ENCODE data around the gene TSPAN9.

DNA sequence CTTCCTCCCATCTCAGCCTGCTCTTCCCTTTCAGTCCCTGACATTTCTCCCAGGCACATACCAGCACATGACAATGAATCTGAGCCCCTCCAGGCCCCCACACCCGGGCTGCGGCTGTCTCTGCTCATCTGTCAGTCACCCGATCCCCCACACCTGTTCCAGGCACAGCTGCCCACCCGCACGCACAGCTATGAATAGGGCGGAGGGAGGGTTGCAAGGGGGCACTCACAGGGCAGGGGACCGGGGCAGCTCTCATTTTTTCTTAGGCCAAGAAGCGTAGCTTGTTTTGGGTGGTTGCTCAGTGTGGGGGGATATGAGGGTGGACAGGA lies 43.7 kb upstream of the TSPAN9 start:
- no peak for TF ChIP-seq POLR2A (IDR thresholded peaks at IDR 0.05)
- TF ChIP-seq, protein P1, sequence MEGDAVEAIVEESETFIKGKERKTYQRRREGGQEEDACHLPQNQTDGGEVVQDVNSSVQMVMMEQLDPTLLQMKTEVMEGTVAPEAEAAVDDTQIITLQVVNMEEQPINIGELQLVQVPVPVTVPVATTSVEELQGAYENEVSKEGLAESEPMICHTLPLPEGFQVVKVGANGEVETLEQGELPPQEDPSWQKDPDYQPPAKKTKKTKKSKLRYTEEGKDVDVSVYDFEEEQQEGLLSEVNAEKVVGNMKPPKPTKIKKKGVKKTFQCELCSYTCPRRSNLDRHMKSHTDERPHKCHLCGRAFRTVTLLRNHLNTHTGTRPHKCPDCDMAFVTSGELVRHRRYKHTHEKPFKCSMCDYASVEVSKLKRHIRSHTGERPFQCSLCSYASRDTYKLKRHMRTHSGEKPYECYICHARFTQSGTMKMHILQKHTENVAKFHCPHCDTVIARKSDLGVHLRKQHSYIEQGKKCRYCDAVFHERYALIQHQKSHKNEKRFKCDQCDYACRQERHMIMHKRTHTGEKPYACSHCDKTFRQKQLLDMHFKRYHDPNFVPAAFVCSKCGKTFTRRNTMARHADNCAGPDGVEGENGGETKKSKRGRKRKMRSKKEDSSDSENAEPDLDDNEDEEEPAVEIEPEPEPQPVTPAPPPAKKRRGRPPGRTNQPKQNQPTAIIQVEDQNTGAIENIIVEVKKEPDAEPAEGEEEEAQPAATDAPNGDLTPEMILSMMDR (IDR thresholded peaks at IDR 0.05), result no peak
- TF ChIP-seq POLR2AphosphoS5 (IDR thresholded peaks at IDR 0.05), result no peak
